H4 (cell line): ENCODE data around the gene SGPP1. TPM values are rescaled to one million over a fixed set of nuclear protein-coding genes. Genes with fewer than 3 reads are reported as not detected.
"Not testable (repeated sequence)": the region's sequence is repeated elsewhere in the genome, so short reads cannot be mapped to it uniquely, and the experiment has no call there.

Source experiments
- DNase-seq: peaks from one replicate; pipeline ENCODE4 v3.0.0-alpha.2; 2015; ENCODE audit warnings: low spot score
- total RNA-seq: library from RNA; depleted of rRNA; stranded (reverse); fragments of >200 nt; shearing (Covaris generic); gene quantifications from 2 replicates; pipeline ENCODE4 v1.2.3, GENCODE V29; 2014; rRNA removed

The SGPP1 gene
- total RNA-seq: 18.1 and 23.8 TPM in 2 replicates

DNA sequence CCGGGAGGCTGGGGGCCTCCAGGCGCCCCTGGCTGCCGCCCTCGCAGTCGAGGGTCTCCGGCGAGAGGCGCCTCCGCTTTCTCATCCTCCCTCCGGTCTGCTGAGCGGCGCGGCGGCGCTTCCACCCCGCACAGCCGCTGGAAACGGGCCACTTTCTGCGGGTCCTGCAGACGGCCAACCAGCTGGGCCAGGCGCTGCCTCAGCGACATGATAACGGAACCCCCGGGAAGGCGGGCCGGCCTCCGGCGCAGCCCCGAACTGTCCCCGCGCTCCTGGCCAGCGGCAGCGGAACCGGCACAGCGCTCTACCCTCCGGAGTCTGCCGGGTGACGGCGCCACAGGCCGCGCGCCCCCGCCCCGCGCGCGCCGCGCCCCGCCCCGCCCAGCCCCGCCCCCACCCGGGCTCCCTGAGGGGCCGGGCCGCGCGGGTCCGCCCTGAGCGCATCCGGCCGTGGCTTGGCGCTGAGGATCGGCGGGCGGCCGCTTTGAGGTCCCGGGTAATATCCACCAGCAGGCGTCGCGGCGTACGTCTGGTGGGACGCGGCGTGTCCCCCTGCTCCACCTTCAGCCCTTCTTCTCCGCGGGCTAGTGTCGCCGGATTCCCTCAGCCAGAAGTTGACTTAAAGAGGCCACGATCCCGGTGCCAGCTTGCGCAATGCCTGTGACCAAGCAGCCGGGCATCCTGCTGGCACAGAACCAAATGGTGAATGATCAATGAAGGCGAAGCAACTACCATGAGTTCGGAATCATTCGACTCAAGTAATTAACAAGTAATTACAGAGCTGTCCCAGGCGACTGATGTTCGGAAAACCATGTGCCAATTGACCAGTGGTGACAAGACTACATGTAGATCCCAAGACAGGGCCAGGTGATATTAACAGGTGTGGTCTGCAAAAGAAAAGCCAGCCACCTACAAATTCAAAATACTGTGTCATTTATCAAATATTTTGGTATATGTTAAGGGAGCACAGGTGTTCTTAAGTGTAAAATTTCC, at the start of gene SGPP1:
Gene SGPP1 (minus strand): TSS at position 330 of the 993 bp plus-strand sequence. CDS start 121 bp downstream, at position 209.
- peak; percentile 60 for DNase-seq

DNA sequence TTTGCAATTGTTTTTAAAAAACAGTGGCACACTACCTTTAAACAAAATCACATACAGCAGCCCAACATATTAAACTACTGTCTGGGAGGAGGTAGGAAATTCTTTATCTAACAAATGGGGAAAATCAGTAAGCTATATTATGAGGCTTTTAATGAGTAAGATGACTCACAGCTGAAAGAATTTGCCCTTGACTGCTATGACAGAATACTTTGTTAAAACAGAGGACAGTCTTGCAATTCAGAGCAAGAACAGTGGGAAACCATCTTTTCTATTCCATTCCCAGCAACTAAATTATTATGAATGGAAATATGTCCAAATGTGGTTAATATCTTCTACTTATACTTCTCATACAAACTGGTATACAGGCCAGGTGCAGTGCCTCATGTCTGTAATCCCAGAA, 49.2 kb upstream of the SGPP1 start:
- peak; percentile 19 for DNase-seq

GRCh38 chr14:63773504-63773903, 45.6 kb upstream of the SGPP1 start:
- no peak for DNase-seq

- DNase-seq: peak; percentile 33
Measured at GRCh38 chr14:63770187-63770807, 42.4 kb upstream of the SGPP1 start.

- DNase-seq: no peak
Measured at GRCh38 chr14:63766611-63767010, 38.7 kb upstream of the SGPP1 start.

GRCh38 chr14:63764620-63765139, 36.8 kb upstream of the SGPP1 start:
- DNase-seq: no peak

DNA sequence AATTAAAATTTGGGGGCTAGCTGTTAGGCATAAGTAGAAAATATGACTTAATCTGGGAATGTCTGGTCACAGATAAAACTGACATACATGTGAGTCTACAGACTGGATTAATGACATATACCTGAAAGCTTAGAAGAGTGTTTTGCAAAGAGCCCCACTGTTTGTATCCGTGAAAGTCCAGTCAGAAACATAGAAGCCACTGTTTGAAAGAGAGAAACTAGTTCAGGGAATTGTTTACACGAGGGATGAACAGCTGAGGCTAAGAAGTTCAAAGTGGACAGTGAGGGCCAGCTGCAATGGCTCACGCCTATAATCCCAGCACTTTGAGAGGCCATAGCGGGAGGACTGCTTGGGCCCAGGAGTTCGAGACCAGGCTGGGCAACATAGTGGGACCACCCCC, 36.2 kb upstream of the SGPP1 start:
- DNase-seq: no peak

- DNase-seq: no peak
Measured at GRCh38 chr14:63761351-63762117, 33.7 kb upstream of the SGPP1 start.

DNA sequence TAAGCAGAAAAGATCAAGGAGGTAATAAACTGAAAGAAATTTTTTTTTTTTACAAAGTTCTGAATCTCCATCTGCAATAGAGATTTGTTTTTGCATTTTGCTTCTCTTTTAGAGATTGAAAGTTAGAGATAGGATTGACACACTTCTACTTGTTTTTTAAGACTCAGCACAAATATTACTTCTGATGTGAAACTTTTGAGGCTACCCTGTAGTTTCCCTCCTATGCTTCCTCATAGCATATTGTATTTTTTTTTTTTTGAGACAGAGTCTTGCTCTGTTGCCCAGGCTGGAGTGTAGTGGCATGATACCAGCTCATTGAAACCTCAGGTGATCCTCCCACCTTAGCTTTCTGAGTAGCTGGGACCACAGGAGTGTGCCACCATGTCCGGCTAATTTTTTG, 32.1 kb upstream of the SGPP1 start:
- DNase-seq: no peak

DNA sequence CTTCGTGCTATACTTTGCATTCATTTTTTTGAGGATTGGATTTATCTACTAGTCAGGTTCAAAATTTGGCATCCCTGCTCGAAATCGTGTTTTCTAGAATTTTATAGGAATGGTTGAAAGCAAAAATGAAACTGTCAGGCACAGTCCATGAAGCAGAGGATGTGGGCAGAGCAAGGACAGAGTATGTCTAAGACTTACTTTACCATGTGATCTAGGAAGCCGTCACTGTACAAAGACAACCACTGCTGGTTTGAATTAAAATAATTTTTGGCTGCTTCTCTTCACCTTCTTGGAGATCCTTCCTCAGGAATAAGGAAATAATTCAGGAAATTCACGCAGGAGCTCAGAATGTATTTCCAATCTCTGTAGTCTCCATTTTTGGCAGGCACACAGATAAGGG, 31.6 kb upstream of the SGPP1 start:
- DNase-seq: peak; percentile 47

- DNase-seq: no peak
Measured at GRCh38 chr14:63757211-63757610, 29.3 kb upstream of the SGPP1 start.

DNA sequence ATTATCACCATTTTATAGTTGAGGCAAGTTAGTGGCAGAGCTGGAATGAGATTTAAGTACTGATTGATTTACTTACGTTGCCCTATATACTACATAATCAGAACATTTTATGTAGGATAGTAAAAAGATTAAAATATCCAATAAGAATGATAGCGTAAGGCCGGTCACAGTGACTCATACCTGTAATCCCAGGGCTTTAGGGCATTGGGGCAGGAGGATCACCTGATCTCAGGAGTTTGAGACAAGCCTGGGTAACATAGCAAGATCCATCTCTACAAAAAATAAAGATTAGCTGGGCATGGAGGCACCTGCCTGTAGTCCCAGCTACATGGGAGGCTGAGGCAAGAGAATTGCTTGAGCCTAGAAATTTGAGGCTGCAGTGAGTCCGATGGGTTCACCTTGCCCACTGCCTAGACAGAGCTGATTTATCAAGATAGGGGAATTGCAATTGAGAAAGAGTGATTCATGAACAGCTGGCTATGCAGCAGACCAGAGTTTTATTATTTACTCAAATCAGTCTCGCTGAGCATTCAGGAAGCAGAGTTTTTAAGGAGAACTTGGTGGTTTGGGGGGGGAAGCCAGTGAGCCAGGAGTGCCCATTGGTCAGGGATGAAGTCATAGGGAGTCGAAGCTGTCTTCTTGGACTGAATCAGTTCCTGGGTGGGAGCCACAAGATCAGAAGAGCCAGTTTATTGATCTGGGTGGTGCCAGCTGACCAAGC, 24.7 kb upstream of the SGPP1 start:
- peak; percentile 80 for DNase-seq

GRCh38 chr14:63751076-63751475, 23.2 kb upstream of the SGPP1 start:
- DNase-seq: not testable (repeated sequence)

DNA sequence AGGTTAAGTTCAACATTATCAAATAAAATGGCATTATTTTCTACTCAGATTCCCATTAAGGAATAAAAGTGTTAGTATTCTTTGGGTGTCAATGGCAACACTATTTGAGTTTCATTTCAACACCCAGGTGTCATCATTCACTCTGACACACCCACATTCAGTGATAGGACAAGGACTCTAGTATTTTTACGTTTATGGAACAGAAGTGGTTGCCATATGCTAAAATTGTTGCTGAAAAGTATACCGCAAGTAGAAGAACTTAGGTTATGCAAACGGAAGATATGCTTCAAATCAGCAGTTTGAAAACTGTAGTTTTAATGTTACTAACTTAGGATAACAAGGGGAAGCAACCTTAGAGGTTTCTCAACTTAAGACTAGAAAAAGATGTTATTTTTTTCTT, 20.0 kb upstream of the SGPP1 start:
- DNase-seq: no peak

GRCh38 chr14:63745858-63746425, 18.1 kb upstream of the SGPP1 start:
- DNase-seq: no peak

DNA sequence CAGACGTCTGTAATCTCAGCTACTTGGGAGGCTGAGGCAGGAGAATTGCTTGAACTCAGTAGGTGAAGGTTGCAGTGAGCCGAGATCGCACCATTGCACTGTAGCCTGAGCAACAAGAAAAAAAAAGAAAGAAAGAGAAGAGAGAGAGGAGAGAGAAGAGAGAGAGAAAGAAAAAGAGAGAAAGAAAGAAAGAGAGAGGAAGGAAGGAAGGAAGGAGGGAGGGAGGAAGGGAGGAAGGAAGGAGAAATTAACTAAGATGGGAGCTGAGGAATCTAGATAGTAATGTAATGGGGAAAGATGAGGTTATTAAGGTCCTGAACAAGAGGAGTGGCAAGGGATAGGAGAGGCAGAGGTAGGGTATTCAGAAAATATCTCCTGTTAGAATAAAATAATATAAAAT, 17.4 kb upstream of the SGPP1 start:
- no peak for DNase-seq

- DNase-seq: no peak
Measured at GRCh38 chr14:63737582-63738006, 9.7 kb upstream of the SGPP1 start.

- no peak for DNase-seq
Measured at GRCh38 chr14:63735720-63736119, 7.9 kb upstream of the SGPP1 start.

GRCh38 chr14:63730659-63731058, 2.8 kb upstream of the SGPP1 start:
- DNase-seq: no peak

DNA sequence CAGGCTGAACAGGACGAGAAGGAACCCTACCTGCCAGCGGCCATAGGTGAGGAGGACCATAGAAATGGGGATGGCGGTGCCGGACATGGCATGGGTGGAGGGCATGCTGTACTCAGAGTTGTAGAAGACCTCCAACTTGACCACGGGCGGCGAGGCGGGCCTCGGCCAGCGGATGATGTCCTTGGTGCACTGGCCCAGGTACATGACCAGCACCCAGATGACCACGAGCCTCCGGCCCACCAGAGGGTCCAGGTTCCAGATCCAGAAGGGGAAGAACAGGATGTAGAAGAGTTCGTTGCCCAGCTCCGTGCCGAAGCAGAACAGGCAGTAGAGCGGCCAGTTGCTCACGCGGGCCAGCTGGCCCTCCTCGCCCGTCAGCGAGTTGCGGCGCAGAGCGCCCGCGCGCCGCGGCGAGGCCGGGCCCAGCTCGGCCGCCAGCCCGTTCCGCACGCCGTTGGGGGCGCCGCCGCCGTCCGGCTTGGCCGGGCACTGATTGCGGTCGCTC, 582 bp downstream of the SGPP1 start:
- peak; percentile 8 for DNase-seq

GRCh38 chr14:63726499-63726898, 1.4 kb downstream of the SGPP1 start:
- DNase-seq: no peak
